ENCODE results near the gene LTBP3. TPM values are rescaled to one million over a fixed set of nuclear protein-coding genes. Genes with fewer than 3 reads are reported as not detected.

Gene LTBP3
- total RNA-seq = 80.3 TPM
- long read RNA-seq, transcript LTBP3-221 (17 exons, 3,327 nt) = major isoform, 7 of 160 reads
- long read RNA-seq, partial matches to known transcripts = 135 of 160 reads
- long read RNA-seq, other reads (novel, unspliced or antisense) = 11 of 160 reads

DNA sequence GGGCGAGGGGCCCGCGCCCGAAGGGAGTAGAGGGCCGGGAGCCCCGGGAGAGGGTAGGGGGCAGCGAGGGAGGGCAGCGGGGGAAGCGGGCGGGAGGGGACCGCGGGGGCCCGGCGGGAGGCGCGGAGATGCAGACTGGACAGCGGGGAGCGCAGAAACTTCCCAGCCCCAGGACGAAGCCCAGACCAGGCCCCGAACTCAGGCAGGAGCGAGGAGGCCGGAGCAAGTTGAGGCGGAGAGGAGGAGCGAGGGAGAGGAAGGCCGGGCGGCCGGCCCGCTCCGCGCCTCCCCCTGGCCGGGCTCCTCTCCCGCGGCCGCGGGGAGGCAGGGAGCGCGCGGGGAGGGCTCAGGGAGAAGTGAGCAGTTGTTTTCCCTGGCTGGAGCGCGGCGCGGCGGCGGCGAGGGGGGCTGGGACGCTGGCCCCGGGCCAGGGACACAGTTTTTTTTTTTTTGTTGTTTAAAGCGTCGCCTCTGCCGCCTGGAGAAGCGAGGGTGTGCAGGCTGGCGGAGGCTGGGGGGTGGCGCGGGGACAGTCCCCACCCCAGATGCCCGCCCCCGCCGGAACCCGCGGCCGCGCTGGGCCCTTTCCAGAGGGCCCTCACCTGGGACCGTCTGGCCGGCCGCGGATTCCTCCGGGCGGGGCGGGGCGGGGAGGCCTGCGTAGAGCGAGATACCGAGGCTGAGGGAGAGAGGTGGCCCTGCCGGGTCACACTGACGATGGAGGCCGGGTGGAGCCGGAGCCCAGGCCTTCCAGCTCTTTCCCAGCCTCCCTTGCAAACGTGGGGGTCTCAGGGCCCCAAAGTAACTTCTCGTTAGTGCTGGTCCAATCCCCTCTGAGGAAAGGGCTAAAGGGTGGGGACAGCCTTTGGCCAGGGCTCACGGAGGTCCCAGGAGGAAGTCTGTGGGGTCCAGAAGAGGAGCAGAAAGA lies at the start of gene LTBP3:
LTBP3 (minus strand) TSS at position 358 of the 928 bp plus-strand sequence. CDS start 400 bp downstream, outside the sequence.
- intact Hi-C loops (cut with micrococcal nuclease) = no loop called here
- TF ChIP-seq, protein P1, sequence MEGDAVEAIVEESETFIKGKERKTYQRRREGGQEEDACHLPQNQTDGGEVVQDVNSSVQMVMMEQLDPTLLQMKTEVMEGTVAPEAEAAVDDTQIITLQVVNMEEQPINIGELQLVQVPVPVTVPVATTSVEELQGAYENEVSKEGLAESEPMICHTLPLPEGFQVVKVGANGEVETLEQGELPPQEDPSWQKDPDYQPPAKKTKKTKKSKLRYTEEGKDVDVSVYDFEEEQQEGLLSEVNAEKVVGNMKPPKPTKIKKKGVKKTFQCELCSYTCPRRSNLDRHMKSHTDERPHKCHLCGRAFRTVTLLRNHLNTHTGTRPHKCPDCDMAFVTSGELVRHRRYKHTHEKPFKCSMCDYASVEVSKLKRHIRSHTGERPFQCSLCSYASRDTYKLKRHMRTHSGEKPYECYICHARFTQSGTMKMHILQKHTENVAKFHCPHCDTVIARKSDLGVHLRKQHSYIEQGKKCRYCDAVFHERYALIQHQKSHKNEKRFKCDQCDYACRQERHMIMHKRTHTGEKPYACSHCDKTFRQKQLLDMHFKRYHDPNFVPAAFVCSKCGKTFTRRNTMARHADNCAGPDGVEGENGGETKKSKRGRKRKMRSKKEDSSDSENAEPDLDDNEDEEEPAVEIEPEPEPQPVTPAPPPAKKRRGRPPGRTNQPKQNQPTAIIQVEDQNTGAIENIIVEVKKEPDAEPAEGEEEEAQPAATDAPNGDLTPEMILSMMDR (IDR thresholded peaks at IDR 0.05; ENCODE audit: borderline replicate concordance) = peak; percentile 16
- peaks cover 7% of the 10 kb centered on the region for H3K36me3 ChIP-seq

DNA sequence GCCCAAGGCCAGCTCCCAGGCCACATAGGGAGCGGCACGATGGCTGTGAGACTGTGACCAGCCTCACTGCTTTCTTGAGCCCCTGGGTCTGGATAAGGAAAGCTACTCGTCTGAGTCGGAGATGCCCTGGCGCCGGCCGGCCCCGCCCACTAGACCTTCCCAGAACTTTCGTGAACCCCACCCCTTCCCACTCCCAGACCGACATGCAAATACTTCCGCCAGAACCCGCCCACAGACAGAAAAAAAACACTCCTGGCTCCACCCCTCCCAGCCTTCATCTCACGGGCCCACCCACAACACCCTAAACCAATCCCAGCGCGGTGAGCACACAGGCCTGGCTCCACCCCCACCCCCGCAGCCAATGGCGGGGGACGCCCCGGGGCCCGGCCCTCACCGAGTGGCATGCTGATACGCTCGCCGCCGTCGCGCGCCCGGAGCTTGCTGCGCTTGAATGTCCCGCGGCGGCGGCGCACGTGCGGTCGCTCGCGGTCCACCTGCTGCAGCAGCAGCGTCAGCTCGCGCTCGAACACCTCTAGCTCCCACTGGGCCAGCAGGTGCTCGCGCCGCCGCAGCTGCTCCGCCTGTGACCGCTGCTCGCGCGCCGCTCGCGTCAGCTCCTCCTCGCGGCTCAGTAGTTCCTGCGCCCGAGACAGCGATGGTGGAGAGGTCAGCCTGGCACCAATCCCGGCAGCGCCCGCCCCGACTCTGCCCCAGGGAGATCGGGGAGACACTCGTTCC lies 48.9 kb upstream of the LTBP3 start:
- peaks cover 70% of the 10 kb centered on the region for H3K4me1 ChIP-seq
- intact Hi-C loops (cut with micrococcal nuclease) = no loop called here

More for the DNA sequence above, at the start of gene LTBP3:
- no peaks in the 10 kb centered on the region for H3K9me3 ChIP-seq (replicated peaks)
- H3K27me3 ChIP-seq (ENCODE audit: low read depth) = no peaks in the 10 kb centered on the region
- H3K4me3 ChIP-seq = peak within 1 kb of the TSS; percentile 79
- peak within 1 kb of the TSS; percentile 99 for H3K27ac ChIP-seq (replicated peaks)
- H3K4me1 ChIP-seq = peaks cover 76% of the 10 kb centered on the region
- peak; percentile 87 for DNase-seq

DNA sequence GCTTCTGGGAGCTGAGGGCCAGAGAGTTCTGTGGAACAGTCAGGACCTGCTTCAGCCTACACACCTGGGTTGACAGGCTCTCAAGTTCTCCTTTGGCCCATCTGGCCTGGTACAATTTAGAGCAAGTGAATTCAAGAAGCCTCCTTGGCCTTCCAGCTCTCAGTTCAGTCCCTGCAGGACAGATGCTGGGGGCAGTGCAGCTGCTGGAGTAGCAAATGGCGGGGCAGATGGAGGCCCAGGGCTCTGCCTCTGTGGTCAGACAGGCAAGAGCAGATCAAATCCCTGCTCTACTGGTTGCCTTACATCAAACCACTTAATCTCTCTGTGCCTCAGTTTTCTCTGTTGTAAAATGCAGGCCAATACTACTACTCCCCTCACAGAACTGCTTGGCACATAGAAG lies 46.1 kb upstream of the LTBP3 start:
- H3K27me3 ChIP-seq (ENCODE audit: low read depth) = no peaks in the 10 kb centered on the region
- TF ChIP-seq, protein P1 (IDR thresholded peaks at IDR 0.05; ENCODE audit: borderline replicate concordance) = no peak
- peaks cover 42% of the 10 kb centered on the region for H3K4me1 ChIP-seq
- H3K4me3 ChIP-seq = no peak overlapping the region
- intact Hi-C loops (cut with micrococcal nuclease) = no loop called here
- no peak for DNase-seq
- no peak overlapping the region for H3K27ac ChIP-seq (replicated peaks)
- H3K9me3 ChIP-seq (replicated peaks) = no peaks in the 10 kb centered on the region
- peaks cover 77% of the 10 kb centered on the region for H3K36me3 ChIP-seq

More for the DNA sequence above, 48.9 kb upstream of the LTBP3 start:
- DNase-seq = peak; percentile 93
- peak overlapping the region; percentile 94 for H3K27ac ChIP-seq (replicated peaks)
- TF ChIP-seq, protein P1 (IDR thresholded peaks at IDR 0.05; ENCODE audit: borderline replicate concordance) = no peak
- no peaks in the 10 kb centered on the region for H3K27me3 ChIP-seq (ENCODE audit: low read depth)
- no peaks in the 10 kb centered on the region for H3K9me3 ChIP-seq (replicated peaks)
- peak overlapping the region; percentile 61 for H3K4me3 ChIP-seq
- peaks cover 82% of the 10 kb centered on the region for H3K36me3 ChIP-seq

DNA sequence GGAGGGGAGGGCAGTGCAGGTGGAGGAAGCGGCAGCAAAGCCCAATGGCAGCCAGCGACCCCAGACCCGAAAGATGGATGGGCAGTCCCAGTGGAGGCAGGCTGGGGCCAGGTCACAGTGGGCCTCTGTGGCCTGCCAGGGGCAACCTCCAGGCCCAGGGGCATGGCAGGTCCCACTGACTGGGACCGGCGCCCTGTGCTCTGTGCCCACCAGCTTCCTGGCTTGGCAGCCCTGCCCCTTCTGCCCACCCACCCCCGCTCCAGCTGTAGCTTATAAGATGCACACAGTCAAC lies 41.7 kb upstream of the LTBP3 start:
- DNase-seq = no peak
- H3K4me1 ChIP-seq = peaks cover 21% of the 10 kb centered on the region
- no peak overlapping the region for H3K4me3 ChIP-seq
- peaks cover 64% of the 10 kb centered on the region for H3K36me3 ChIP-seq
- intact Hi-C loops (cut with micrococcal nuclease) = loop anchor here (10.0 kb wide), 1 partner anchor 65 kb away; no protein-coding TSS in a partner anchor
- no peak overlapping the region for H3K27ac ChIP-seq (replicated peaks)
- TF ChIP-seq, protein P1 (IDR thresholded peaks at IDR 0.05; ENCODE audit: borderline replicate concordance) = no peak
- H3K27me3 ChIP-seq (ENCODE audit: low read depth) = no peaks in the 10 kb centered on the region
- H3K9me3 ChIP-seq (replicated peaks) = no peaks in the 10 kb centered on the region

DNA sequence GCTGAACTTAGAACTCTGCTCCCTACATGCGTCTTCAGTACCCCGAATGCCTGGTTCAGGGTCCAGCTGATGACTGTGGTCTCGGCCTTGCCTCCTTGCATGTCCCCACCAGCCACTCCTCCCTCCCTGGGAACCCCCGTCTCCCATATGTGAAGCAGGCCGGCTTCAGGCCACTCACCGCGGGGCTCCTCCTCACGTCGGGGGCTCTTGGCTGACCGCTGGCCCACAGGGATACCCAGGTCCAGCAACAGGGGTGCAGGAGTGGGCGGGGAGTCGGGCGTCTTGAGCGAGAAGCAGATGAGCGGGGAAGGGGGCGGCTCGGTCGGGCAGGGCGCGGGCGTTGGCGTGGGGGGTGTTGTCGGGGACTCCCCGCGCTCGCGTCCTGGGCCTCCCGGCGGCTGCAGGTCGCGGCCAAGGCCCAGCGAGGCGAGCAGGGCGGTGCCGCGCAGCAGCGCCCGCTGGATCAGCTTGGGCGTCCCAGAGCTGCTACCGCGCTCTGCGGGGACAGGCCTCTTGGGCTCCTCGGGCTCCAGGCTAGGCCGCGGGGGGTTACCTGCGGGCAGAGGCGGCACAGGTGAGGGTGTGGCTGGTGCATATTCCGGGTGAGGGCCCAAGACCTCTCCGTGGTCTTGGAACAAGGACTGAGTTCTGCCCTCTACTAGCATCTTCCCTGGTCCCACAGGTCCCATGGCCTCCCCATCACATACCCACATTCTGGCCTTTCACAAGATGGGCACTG lies 41.2 kb upstream of the LTBP3 start:
- DNase-seq = no peak
- TF ChIP-seq, protein P1 (IDR thresholded peaks at IDR 0.05; ENCODE audit: borderline replicate concordance) = no peak
- Histone ChIP-seq H3K4me3 (no peak overlapping the region), H3K36me3 (peaks cover 59% of the 10 kb centered on the region), H3K9me3 (replicated peaks) (no peaks in the 10 kb centered on the region), H3K27ac (replicated peaks) (no peak overlapping the region), H3K4me1 (peaks cover 22% of the 10 kb centered on the region), H3K27me3 (ENCODE audit: low read depth) (no peaks in the 10 kb centered on the region)
- intact Hi-C loops (cut with micrococcal nuclease) = loop anchor here (10.0 kb wide), 1 partner anchor 65 kb away; no protein-coding TSS in a partner anchor
